GM23338 (cell line): ENCODE data around the gene KMT2C. TPM values are rescaled to one million over a fixed set of nuclear protein-coding genes. Genes with fewer than 3 reads are reported as not detected.

Experiments used
- ATAC-seq: fragments of 200-7000 bp; cut with Tn5 transposase; 3 replicates; pipeline ENCODE4 v1.9.1; 2020
- DNase-seq: peaks from one replicate; pipeline ENCODE4 v3.0.0-alpha.2; 2015; ENCODE audit warnings: low spot score
- H2AFZ ChIP-seq: fragments of 200-600 bp; sonication (generic); 2 replicates; pipeline ENCODE4 v1.8.0; 2016; ENCODE audit warnings: antibody characterized with exemption, mild to moderate bottlenecking, moderate library complexity
- H3F3A ChIP-seq: fragments of 200-600 bp; sonication (generic); replicated peaks from 2 replicates; pipeline ENCODE4 v1.8.0; 2017; ENCODE audit warnings: antibody characterized with exemption, mixed run types, low read depth
- H3K27ac ChIP-seq: fragments of 200-600 bp; sonication (generic); 2 replicates; pipeline ENCODE4 v1.6.1; 2016; ENCODE audit warnings: low read depth
- H3K27me3 ChIP-seq: fragments of 200-600 bp; sonication (generic); 2 replicates; pipeline ENCODE4 v1.8.0; 2016; ENCODE audit warnings: mild to moderate bottlenecking, mixed run types, moderate library complexity; ENCODE audit not compliant: insufficient read depth
- H3K36me3 ChIP-seq: fragments of 200-600 bp; sonication (generic); 2 replicates; pipeline ENCODE4 v1.8.0; 2016; ENCODE audit warnings: mild to moderate bottlenecking; ENCODE audit not compliant: insufficient read depth
- H3K4me1 ChIP-seq: fragments of 200-600 bp; sonication (generic); 2 replicates; pipeline ENCODE4 v1.8.0; 2016; ENCODE audit warnings: mild to moderate bottlenecking, moderate library complexity; ENCODE audit not compliant: insufficient read depth
- H3K4me2 ChIP-seq: fragments of 200-600 bp; sonication (generic); 2 replicates; pipeline ENCODE4 v1.7.1; 2017; ENCODE audit warnings: mixed run types
- H3K4me3 ChIP-seq: fragments of 200-600 bp; sonication (generic); 2 replicates; pipeline ENCODE4 v1.6.1; 2016; ENCODE audit warnings: mixed run types
- H3K79me2 ChIP-seq: fragments of 200-600 bp; sonication (generic); replicated peaks from 2 replicates; pipeline ENCODE4 v1.8.0; 2017; ENCODE audit warnings: mild to moderate bottlenecking; ENCODE audit not compliant: insufficient read depth
- H3K9me2 ChIP-seq: fragments of 200-600 bp; sonication (generic); 2 replicates; pipeline ENCODE4 v1.8.0; 2017; ENCODE audit not compliant: insufficient read depth
- H4K20me1 ChIP-seq: fragments of 200-600 bp; sonication (generic); replicated peaks from 2 replicates; pipeline ENCODE4 v1.8.0; 2017; ENCODE audit warnings: mild to moderate bottlenecking; ENCODE audit not compliant: insufficient read depth
- H3K27ac Mint-ChIP-seq: 2 replicates; pipeline ENCODE4 v1.8.0; 2020; ENCODE audit warnings: inconsistent platforms, mild to moderate bottlenecking, moderate library complexity, mixed read lengths
- H3K27me3 Mint-ChIP-seq: 3 replicates; pipeline ENCODE4 v1.8.0; 2022; ENCODE audit warnings: low read depth, mild to moderate bottlenecking, moderate library complexity, mixed read lengths, inconsistent platforms; ENCODE audit not compliant: insufficient read depth, poor library complexity
- H3K36me3 Mint-ChIP-seq: 3 replicates; pipeline ENCODE4 v1.8.0; 2021; ENCODE audit warnings: low read depth, mild to moderate bottlenecking, inconsistent platforms, moderate library complexity, mixed read lengths
- H3K4me1 Mint-ChIP-seq: 3 replicates; pipeline ENCODE4 v1.8.0; 2020; ENCODE audit warnings: mild to moderate bottlenecking, inconsistent platforms, mixed read lengths
- H3K4me3 Mint-ChIP-seq: 3 replicates; pipeline ENCODE4 v1.8.0; 2021; ENCODE audit warnings: moderate library complexity, mild to moderate bottlenecking, inconsistent platforms, mixed read lengths
- H3K9me3 Mint-ChIP-seq: 3 replicates; pipeline ENCODE4 v1.8.0; 2020; ENCODE audit warnings: moderate library complexity, mild to moderate bottlenecking, inconsistent platforms, mixed read lengths
- CREB1 ChIP-seq: fragments of 250-450 bp; sonication (Bioruptor Pico); IDR thresholded peaks from 2 replicates; pipeline ENCODE4 v1.5.0; 2020; ENCODE audit warnings: low read depth, mild to moderate bottlenecking, moderate library complexity
- CTCF ChIP-seq, 2 experiments: fragments of 200-600 bp in 1 of 2; sonication (generic) in 1 of 2; conservative IDR thresholded peaks; 2 replicates each; pipeline versions ENCODE4 v1.5.1 to v1.6.1; 2016 to 2017; ENCODE audit warnings: antibody characterized with exemption in 2 of 2, low read depth in 2 of 2, mild to moderate bottlenecking in 2 of 2, moderate library complexity in 1 of 2
- ETS1 ChIP-seq: IDR thresholded peaks from 2 replicates; pipeline ENCODE4 v1.6.1; 2016; ENCODE audit warnings: antibody characterized with exemption
- EZH2 ChIP-seq: fragments of 200-600 bp; sonication (generic); IDR thresholded peaks from one replicate; pipeline ENCODE4 v1.8.0; 2017; ENCODE audit warnings: antibody characterized with exemption, mild to moderate bottlenecking, low read depth; ENCODE audit not compliant: unreplicated experiment
- EZH2phosphoT487 ChIP-seq: fragments of 200-600 bp; sonication (generic); IDR thresholded peaks from one replicate; pipeline ENCODE4 v1.8.1; 2018; ENCODE audit warnings: antibody characterized with exemption; ENCODE audit not compliant: unreplicated experiment
- JUNB ChIP-seq: IDR thresholded peaks from one replicate; pipeline ENCODE4 v1.6.1; 2016; ENCODE audit warnings: antibody characterized with exemption; ENCODE audit not compliant: unreplicated experiment
- NANOG ChIP-seq: IDR thresholded peaks from 2 replicates; pipeline ENCODE4 v1.6.1; 2016; ENCODE audit warnings: antibody characterized with exemption, borderline replicate concordance
- POLR2AphosphoS5 ChIP-seq: IDR thresholded peaks from 2 replicates; pipeline ENCODE4 v1.6.1; 2016; ENCODE audit warnings: antibody characterized with exemption, low read depth
- REST ChIP-seq: IDR thresholded peaks from one replicate; pipeline ENCODE4 v1.6.1; 2018; ENCODE audit warnings: antibody characterized with exemption; ENCODE audit not compliant: unreplicated experiment
- STAT1 ChIP-seq: IDR thresholded peaks from one replicate; pipeline ENCODE4 v1.6.1; 2016; ENCODE audit warnings: antibody characterized with exemption; ENCODE audit not compliant: unreplicated experiment
- ZNF331 ChIP-seq: fragments of 250-450 bp; sonication (Bioruptor Pico); IDR thresholded peaks from 2 replicates; pipeline ENCODE4 v1.5.0; 2020; ENCODE audit warnings: low read depth, mild to moderate bottlenecking, moderate library complexity
- polyA plus RNA-seq: library from polyadenylated mRNA; unstranded; fragments of >200 nt; fragmentation: Nextera tagmentation; extraction: Ambion mirVana; gene quantifications from 2 replicates; pipeline ENCODE4 v1.2.1, GENCODE V29; 2016
- total RNA-seq: library from RNA; depleted of rRNA; stranded (reverse); fragments of >200 nt; shearing (Covaris generic); gene quantifications from 2 replicates; pipeline ENCODE4 v1.2.3, GENCODE V29; 2014

The KMT2C gene
- total and polyA plus RNA-seq, 2 experiments from 2014 or later = 11.4 to 39.0 TPM

GRCh38 chr7:152178405-152179058 is 257.3 kb downstream of the KMT2C start:
- Histone ChIP-seq H4K20me1 (no peaks in the 10 kb centered on the region; the same call in 1 of the 2 replicates), H3K36me3 (peaks cover 14% of the 10 kb centered on the region; the same call in 1 of the 2 replicates), H3K4me1 (no peaks in the 10 kb centered on the region), H3K9me2 (no peaks in the 10 kb centered on the region), H3K79me2 (no peaks in the 10 kb centered on the region), H2AFZ (no peak overlapping the region), H3K4me2 (no peak overlapping the region), H3K4me3 (no peak overlapping the region), H3F3A (no peaks in the 10 kb centered on the region), H3K27ac (no peak overlapping the region), H3K27me3 (no peaks in the 10 kb centered on the region)
- Mint-ChIP-seq H3K4me1 (no peaks in the 10 kb centered on the region), H3K9me3 (no peaks in the 10 kb centered on the region), H3K27me3 (peaks cover 2% of the 10 kb centered on the region), H3K27ac (no peak overlapping the region), H3K4me3 (no peak overlapping the region), H3K36me3 (peaks cover 43% of the 10 kb centered on the region)
- DNase-seq (no peak), ATAC-seq (no peak)
- TF ChIP-seq ETS1 (no peak), EZH2 (no peak), REST (no peak), CREB1 (CRISPR knock-in tag) (no peak), JUNB (no peak), EZH2phosphoT487 (no peak)

GRCh38 chr7:152177681-152178404 is 258.0 kb downstream of the KMT2C start:
- Histone ChIP-seq H2AFZ (no peak overlapping the region), H3K79me2 (no peaks in the 10 kb centered on the region), H4K20me1 (no peaks in the 10 kb centered on the region; the same call in 1 of the 2 replicates), H3K36me3 (peaks cover 14% of the 10 kb centered on the region; the same call in 1 of the 2 replicates), H3K4me2 (no peak overlapping the region), H3K27me3 (no peaks in the 10 kb centered on the region), H3K9me2 (no peaks in the 10 kb centered on the region), H3K4me1 (no peaks in the 10 kb centered on the region), H3K4me3 (no peak overlapping the region), H3K27ac (no peak overlapping the region), H3F3A (no peaks in the 10 kb centered on the region)
- Mint-ChIP-seq H3K9me3 (no peaks in the 10 kb centered on the region), H3K27ac (no peak overlapping the region), H3K36me3 (peaks cover 42% of the 10 kb centered on the region), H3K27me3 (peaks cover 2% of the 10 kb centered on the region), H3K4me3 (no peak overlapping the region), H3K4me1 (no peaks in the 10 kb centered on the region)
- ATAC-seq = no peak
- DNase-seq = no peak
- TF ChIP-seq NANOG (no peak), ETS1 (no peak), EZH2 (no peak), JUNB (no peak), POLR2AphosphoS5 (no peak), CTCF (conservative IDR thresholded peaks at IDR 0.05; ENCODE audit: low read depth in 2 of 2) (no peak), REST (no peak), ZNF331 (CRISPR knock-in tag) (no peak), CREB1 (CRISPR knock-in tag) (no peak), STAT1 (no peak)
